HepG2 (cell line): ENCODE measurements around the gene ACBD7. TPM values are rescaled to one million over a fixed set of nuclear protein-coding genes. Genes with fewer than 3 reads are reported as not detected.

Source experiments
- ATAC-seq: fragments of 200-7000 bp; cut with Tn5 transposase; 3 replicates; pipeline ENCODE4 v1.9.1; 2020; ENCODE audit warnings: mild to moderate bottlenecking, moderate library complexity
- BruUV-seq: library from RNA; stranded (reverse); fragments of 400-500 nt; replicated peaks from 2 replicates; lab custom pipeline; 2021; lab: Mats Ljungman, UMichigan
- CTCF ChIA-PET: fragments of 300-600 bp; formaldehyde crosslinking; extraction: SDS; loops from one replicate; lab custom pipeline; 2021; ENCODE audit warnings: low total read pairs, inconsistent platforms, low intra/inter-chr PET ratio; lab: Yijun Ruan, JAX
- POLR2A ChIA-PET: fragments of 350-600 bp; sonication (Branson Sonifier 250); formaldehyde crosslinking; loops from one replicate; lab custom pipeline; 2020; ENCODE audit warnings: antibody characterized with exemption, inconsistent platforms; lab: Yijun Ruan, JAX
- DNase-seq: peaks from one replicate; pipeline ENCODE4 v3.0.0-alpha.2; 2015; ENCODE audit warnings: low spot score
- FAIRE-seq: peaks from 3 replicates; lab custom pipeline; 2011; peaks lifted over from hg19 to GRCh38; lab: Jason Lieb, UNC
- H2AFZ ChIP-seq: one replicate; pipeline ENCODE4 v1.6.1; 2011; ENCODE audit warnings: low read length, inconsistent platforms
- H3K27ac ChIP-seq: fragments of 300-600 bp; 3 replicates; pipeline ENCODE4 v1.8.0; 2011; ENCODE audit warnings: mixed run types, mild to moderate bottlenecking, mixed read lengths, low read length, inconsistent platforms; ENCODE audit not compliant: insufficient read depth; ENCODE audit errors: extremely low read length
- H3K27me3 ChIP-seq, 2 experiments: fragments of 200-600 bp in 1 of 2; 2 replicates in 1 of 2; 3 replicates in 1 of 2; pipeline versions ENCODE4 v1.6.0 to v1.8.0; 2011; ENCODE audit warnings: low read length in 2 of 2, mild to moderate bottlenecking in 2 of 2, moderate library complexity in 2 of 2, inconsistent platforms in 1 of 2; ENCODE audit not compliant: insufficient read depth in 2 of 2, control insufficient read depth in 1 of 2
- H3K36me3 ChIP-seq, 2 experiments: fragments of 200-600 bp in 1 of 2; replicated peaks in 1 of 2; 2 replicates in 1 of 2; 3 replicates in 1 of 2; pipeline versions ENCODE4 v1.5.1 to v1.8.0; 2011; ENCODE audit warnings: low read length in 2 of 2, inconsistent platforms in 1 of 2; ENCODE audit not compliant: insufficient read depth in 2 of 2, control insufficient read depth in 1 of 2
- H3K4me1 ChIP-seq: 2 replicates; pipeline ENCODE4 v1.5.1; 2012; ENCODE audit warnings: low read length, inconsistent platforms; ENCODE audit not compliant: insufficient read depth
- H3K4me2 ChIP-seq: 2 replicates; pipeline ENCODE4 v1.6.0; 2011; ENCODE audit warnings: low read depth, low read length, inconsistent platforms
- H3K4me3 ChIP-seq, 3 experiments: fragments of 200-600 bp in 1 of 3; sonication (generic), shearing (Covaris generic) in 1 of 3; replicated peaks in 1 of 3; 2 replicates each; pipeline ENCODE4 v1.5.1; 2011 to 2016; ENCODE audit warnings: low read length in 3 of 3, inconsistent platforms in 2 of 3, low read depth in 2 of 3, mild to moderate bottlenecking in 2 of 3, control low read depth in 1 of 3, mixed read lengths in 1 of 3; ENCODE audit not compliant: insufficient read depth in 1 of 3
- H3K79me2 ChIP-seq: one replicate; pipeline ENCODE4 v1.6.1; 2011; ENCODE audit warnings: low read length, inconsistent platforms; ENCODE audit not compliant: insufficient read depth
- H3K9ac ChIP-seq: 2 replicates; pipeline ENCODE4 v1.6.0; 2011; ENCODE audit warnings: mild to moderate bottlenecking, low read depth, low read length, inconsistent platforms; ENCODE audit not compliant: insufficient read depth
- H3K9me3 ChIP-seq: 2 replicates; pipeline ENCODE4 v1.5.1; 2012; ENCODE audit warnings: mild to moderate bottlenecking, low read length
- H4K20me1 ChIP-seq: 2 replicates; pipeline ENCODE4 v1.6.0; 2011; ENCODE audit warnings: inconsistent platforms, mild to moderate bottlenecking, low read length, moderate library complexity; ENCODE audit not compliant: insufficient read depth
- GATAD1 ChIP-seq: IDR thresholded peaks from 2 replicates; pipeline ENCODE4 v1.6.1; 2016; ENCODE audit warnings: missing genetic modification reagents, missing compliant biosample characterization
- NFE2L1 ChIP-seq: sonication (generic); formaldehyde crosslinking; IDR thresholded peaks from 2 replicates; pipeline ENCODE4 v1.4.0; 2020; ENCODE audit warnings: missing genetic modification reagents, mild to moderate bottlenecking, borderline replicate concordance
- ZBTB40 ChIP-seq, 2 experiments: fragments of 450-650 bp in 1 of 2; sonication (generic) in 1 of 2; formaldehyde crosslinking in 1 of 2; IDR thresholded peaks; 2 replicates each; pipeline versions ENCODE4 v1.6.1 to v1.8.0; 2016 to 2022; ENCODE audit warnings: antibody characterized with exemption in 1 of 2, mild to moderate bottlenecking in 1 of 2, missing genetic modification reagents in 1 of 2
- ZNF652 ChIP-seq: IDR thresholded peaks from 2 replicates; pipeline ENCODE4 v1.6.1; 2016; ENCODE audit warnings: low read depth, borderline replicate concordance
- WGBS: methylation state at CpG from one replicate; pipeline ENCODE4 v1.1.6; 2017; ENCODE audit warnings: low lambda C conversion rate; 5-methylcytosine and 5-hydroxymethylcytosine counted together
- in situ Hi-C: cut with HindIII; loops from 2 replicates; pipeline ENCODE4 v1.10.0; 2017; ENCODE audit warnings: low pct_unique_long_range_greater_than_20kb; ENCODE audit not compliant: extremely low pct_ligation_motif_present
- intact Hi-C: fragments of 100-400 bp; cut with micrococcal nuclease; formaldehyde crosslinking; loops from one replicate; pipeline ENCODE4 v1.10.0; 2022; ENCODE audit not compliant: unreplicated experiment
- polyA plus RNA-seq, 8 experiments: library from polyadenylated mRNA; depleted of rRNA in 3 of 8; stranded (reverse) in 7 of 8; unstranded in 1 of 8; fragments of >200 nt; fragmentation: Illumina TruSeq in 4 of 8; extraction: Trizol in 4 of 8; gene quantifications; 2 replicates each; pipeline versions ENCODE4 v1.2.1 to v1.2.3, GENCODE V29; 2011 to 2016; ENCODE audit warnings: low read depth in 4 of 8, missing spikeins in 1 of 8, mixed read lengths in 1 of 8; ENCODE audit not compliant: insufficient read depth in 1 of 8
- total RNA-seq, 5 experiments: library from RNA; depleted of rRNA; stranded (reverse); fragments of >200 nt; fragmentation: Illumina TruSeq; extraction: Trizol; gene quantifications; 2 replicates each; pipeline ENCODE4 v1.2.3, GENCODE V29; 2016; ENCODE audit warnings: low read depth in 1 of 5

ACBD7 gene
- total and polyA plus RNA-seq, 2 of the 13 experiments (the other 11 are each of a cell fraction or from before 2014, with no cell fraction given): 1.4 to 2.6 TPM

DNA sequence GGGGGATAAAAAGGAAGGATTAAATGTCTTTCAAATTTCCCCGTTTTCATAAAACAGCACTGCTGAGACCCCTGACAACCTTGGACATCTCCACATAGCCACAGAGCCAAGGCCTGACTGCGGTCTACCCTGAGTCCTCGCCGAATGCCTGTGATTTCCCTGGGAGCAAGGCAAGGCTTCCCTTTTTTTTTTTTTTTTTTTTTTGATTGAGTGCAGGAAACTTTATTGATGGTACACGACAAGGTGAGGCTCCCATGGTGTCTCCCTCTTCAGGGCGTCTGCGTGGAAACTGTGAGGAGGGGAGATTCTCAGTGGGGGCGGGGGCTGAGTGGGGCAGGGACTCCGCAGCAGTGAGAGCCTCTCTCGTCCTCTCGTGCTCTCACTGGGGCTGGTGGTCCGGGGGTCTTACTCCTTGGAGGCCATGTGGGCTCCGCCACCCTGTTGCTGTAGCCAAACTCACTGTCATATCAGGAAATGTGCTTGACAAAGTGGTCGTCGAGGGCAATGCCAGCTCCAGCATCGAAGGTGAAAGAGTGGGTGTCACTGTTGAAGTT, 4.4 kb upstream of the ACBD7 start:
- Histone ChIP-seq H4K20me1 (no peaks in the 10 kb centered on the region), H3K9me3 (no peaks in the 10 kb centered on the region), H3K4me3 (no peak overlapping the region), H3K36me3 (no peaks in the 10 kb centered on the region), H3K79me2 (peaks cover 4% of the 10 kb centered on the region), H3K4me2 (no peak overlapping the region), H3K9ac (no peak overlapping the region), H3K27ac (no peak overlapping the region), H3K27me3 (no peaks in the 10 kb centered on the region; a peak in 1 of 5 replicates), H3K4me1 (peaks cover 8% of the 10 kb centered on the region), H2AFZ (no peak overlapping the region)
- ATAC-seq (no peak), DNase-seq (no peak), FAIRE-seq (no peak)
- CTCF ChIA-PET: no interaction called here
- 68% methylated on average over 15 of the region's 16 CpGs for WGBS
- in situ Hi-C loops (no loop called here), intact Hi-C loops (no loop called here)
- no TSS peak for BruUV-seq
- POLR2A ChIA-PET: no interaction called here
- TF ChIP-seq NFE2L1 (CRISPR knock-in tag) (no peak), ZBTB40 (IDR thresholded peaks at IDR 0.05) (peak; percentile 78), ZBTB40 (CRISPR knock-in tag; IDR thresholded peaks at IDR 0.05) (peak; percentile 66; the same call in 1 of the 2 replicates), ZNF652 (no peak), GATAD1 (CRISPR knock-in tag) (no peak)
- TF ChIP-seq, all 625 proteins: peak for 1
